Stimulated activated CD4-positive, alpha-beta T cell treated with anti-CD3 and anti-CD28 coated beads, Interleukin-12 subunit alpha, Interleukin-12 subunit beta, amount 100 ng/mL, for 4 hours (primary cell): ENCODE data around the gene LITAF.

Source experiments
- DNase-seq: peaks from one replicate; pipeline ENCODE4 v3.0.0-alpha.2; 2020

The LITAF gene

DNA sequence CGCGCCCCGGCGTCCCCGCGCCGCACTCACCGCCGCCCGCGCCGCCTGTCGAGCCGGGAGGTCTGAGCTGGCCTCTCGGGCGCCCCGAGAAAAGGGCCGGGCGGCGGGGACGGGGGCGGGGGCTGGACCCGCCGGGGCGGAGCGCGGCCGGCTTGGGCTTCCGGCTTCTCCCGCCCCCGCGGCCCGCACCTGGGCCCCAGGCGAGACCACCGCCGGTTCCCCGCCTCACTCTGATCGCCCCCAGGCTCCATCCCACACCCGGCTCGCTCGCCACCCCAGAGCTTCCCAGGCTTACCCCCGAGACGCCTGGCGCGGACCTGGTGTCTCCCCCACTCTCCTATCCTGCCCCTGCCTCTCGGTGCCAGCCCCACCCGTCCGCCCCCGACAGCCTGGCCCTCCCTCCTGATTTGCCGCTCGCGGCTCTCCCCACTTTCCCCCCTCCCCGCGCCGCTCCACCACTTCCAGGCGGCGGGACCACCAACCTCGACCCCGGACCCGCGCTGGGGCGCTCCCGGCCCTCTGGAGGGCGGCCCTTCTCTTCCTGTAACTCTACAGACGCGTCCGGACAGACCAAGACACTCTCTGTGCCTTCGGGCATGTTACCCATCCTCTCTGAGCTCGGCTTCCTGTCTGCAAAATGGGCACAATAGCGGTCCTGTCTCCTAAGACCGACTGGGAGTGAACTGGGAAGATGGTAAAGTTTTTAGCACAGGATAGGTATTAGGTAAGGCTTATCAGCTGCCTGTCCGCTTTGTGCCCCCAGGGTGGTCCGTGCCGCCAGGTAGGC lies at the start of gene LITAF:
Gene LITAF (minus strand): TSS at position 64 of the 787 bp plus-strand sequence. CDS start 30,189 bp downstream, outside the sequence.
- DNase-seq: peak; percentile 57

- DNase-seq: no peak
These were observed 49.5 kb upstream of the LITAF start for GRCh38 chr16:11636172-11636721.

GRCh38 chr16:11635679-11636171 lies 49.0 kb upstream of the LITAF start:
- DNase-seq: no peak

GRCh38 chr16:11635113-11635652 lies 48.5 kb upstream of the LITAF start:
- DNase-seq: no peak

DNA sequence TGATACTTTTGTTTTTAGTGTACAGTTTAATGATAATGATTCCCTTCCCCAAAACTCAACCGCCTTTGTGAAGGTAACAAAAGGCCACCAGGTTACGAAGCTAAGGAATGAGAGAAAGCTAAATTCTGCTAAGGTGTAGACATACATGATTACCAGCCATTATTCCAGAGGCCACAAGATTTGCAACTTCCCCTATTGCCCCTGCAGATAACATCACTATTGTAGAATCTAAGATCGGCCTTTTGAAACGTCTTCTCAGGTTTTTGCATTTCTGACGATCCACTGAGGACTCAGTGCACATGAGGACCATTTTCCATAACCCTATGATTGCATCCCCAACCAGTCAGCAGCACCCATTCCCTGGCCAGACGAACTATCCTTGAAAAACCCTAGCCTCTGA lies 47.6 kb upstream of the LITAF start:
- no peak for DNase-seq

GRCh38 chr16:11633113-11633512 lies 46.4 kb upstream of the LITAF start:
- DNase-seq: no peak

DNA sequence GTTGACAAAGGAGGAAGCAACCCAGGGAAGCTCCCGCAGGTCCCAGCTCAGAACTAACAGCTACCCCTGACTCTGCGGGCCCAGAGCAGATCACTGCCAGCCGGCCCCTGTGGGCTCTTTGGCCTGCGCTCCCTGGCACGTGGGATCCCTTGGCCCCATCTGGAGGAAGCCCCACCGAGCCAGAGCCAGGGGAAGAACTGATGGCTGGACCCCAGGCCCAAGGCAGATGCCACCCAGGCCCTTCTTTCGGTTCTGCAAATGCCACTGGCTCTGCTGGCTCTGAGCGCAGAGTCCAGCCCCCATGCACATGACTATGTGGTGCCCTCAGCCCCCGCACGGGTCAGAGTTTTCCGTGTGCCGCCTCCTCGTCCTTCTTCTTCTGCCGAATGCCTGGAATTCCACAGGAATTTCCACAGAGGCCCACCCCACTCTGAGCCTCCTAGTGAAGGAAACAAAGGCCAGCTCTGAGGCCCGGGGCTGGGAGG lies 45.8 kb upstream of the LITAF start:
- no peak for DNase-seq

DNA sequence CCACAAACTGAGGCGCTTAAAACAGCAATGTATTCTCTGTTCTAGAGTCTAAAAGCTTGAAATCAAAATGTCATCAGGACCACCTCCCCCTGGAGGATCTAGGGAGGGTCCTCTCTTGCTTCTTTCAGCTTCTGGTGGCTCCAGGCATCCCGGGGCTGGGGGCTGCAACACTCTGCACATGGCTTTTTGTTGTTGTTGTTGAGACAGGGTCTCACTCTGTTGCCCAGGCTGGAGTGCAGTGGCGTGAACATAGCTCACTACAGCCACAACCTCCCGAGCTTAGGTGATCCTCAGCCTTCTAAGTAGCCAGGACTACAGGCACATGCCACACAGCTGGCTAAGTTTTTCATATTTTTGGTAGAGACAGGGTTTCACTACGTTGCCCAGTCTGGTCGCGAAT lies 44.5 kb upstream of the LITAF start:
- DNase-seq: no peak

- no peak for DNase-seq
These were observed 44.0 kb upstream of the LITAF start for GRCh38 chr16:11630768-11631056.

GRCh38 chr16:11630046-11630767 lies 43.5 kb upstream of the LITAF start:
- no peak for DNase-seq

- no peak for DNase-seq
These were observed 42.6 kb upstream of the LITAF start for GRCh38 chr16:11629071-11630030.

DNA sequence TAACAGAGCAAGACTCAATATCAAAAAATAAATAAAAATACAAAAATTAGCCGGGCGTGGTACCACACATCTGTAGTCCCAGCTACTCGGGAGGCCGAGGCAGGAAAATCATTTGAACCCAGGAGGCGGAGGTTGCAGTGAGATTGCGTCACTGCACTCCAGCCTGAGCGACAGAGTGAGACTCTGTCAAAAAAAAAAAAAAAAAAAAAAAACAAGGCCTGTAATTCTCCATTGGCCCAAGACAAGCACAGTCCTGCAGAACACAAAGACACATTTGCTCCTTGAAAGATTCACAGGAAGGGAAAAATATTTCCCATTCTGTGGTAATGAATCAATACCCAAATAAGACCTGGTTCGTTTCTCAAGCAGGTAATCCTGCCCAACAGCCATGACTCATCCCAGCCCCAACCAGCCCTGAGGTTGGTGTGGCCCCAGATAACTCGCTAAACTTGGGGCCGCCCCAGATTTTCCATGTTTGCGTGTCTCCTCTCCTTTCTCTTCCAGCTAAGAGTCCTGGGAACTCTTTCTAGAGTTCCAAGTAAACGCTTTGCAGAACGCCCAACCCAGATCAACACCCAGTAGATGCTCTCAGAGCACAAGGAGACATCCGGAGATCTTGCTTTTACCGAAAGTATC lies 41.2 kb upstream of the LITAF start:
- DNase-seq: no peak

DNA sequence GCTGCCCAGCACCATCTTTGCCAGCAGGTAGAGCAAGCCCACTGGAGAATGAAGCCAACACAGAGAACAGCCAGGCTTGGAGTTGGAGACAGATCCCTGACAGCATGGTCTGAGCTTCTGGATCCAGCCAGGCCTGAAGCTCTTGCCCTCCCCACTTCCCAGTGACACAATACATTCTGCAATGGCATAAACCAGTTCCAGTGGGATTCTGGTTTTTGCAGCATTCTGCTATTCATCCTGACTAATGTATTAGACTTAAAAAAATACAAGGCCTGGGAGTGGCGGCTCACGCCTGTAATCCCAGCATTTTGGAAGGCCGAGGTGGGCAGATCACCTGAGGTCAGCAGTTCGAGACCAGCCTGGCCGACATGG lies 40.6 kb upstream of the LITAF start:
- no peak for DNase-seq

DNA sequence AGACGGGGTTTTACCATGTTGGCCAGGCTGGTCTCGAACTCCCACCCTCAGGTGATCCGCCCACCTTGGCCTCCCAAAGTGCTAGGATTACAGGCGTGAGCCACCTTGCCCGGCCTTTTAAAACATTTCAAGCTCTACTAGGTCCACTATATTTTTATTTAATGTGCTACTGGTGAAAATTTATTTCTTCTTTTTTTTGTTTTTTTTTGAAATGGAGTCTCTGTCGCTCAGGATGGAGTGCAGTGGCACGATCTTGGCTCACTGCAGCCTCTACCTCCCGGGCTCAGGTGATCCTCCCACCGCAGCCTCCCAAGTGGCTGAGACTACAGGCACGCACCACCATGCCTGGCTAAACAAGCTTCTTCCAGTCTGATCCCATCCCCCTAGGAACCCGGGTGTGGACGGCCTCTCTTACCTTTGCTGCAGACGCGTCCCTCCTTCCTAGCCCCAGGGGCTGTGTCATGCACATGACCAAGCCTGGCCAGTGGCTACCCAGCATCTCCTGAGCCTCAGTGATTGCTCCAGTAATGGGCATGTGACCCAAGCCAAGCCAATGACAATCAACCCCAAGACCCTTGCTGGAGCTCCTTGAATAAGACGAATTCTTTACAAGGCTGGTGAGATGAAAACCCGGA lies 40.1 kb upstream of the LITAF start:
- DNase-seq: no peak

- no peak for DNase-seq
These were observed 39.0 kb upstream of the LITAF start for GRCh38 chr16:11625769-11626168.

GRCh38 chr16:11624636-11625607 lies 38.2 kb upstream of the LITAF start:
- DNase-seq: no peak

- no peak for DNase-seq
These were observed 37.5 kb upstream of the LITAF start for GRCh38 chr16:11624205-11624604.

GRCh38 chr16:11621920-11622651 lies 35.4 kb upstream of the LITAF start:
- DNase-seq: peak; percentile 23

DNA sequence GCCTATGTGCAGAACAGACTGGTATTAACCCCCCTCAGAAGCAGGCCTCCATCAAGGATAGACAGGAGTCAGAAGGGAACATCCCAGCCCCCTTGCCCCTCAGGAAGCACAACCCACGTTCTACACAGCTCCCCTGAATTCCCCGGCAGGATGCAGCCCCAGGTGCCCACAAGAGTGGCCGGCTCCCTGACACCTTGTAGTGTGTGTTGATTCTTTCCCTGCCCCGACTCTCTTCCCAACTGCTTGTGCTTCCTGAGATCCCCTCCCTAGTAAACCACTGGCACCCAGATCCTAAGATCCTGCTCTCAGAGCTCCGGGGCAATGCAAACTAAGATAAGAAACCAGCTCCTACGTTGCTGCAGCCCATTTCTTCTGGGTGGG lies 34.8 kb upstream of the LITAF start:
- DNase-seq: no peak
